SK-N-SH (cell line): ENCODE data around the gene CILP. TPM values are rescaled to one million over a fixed set of nuclear protein-coding genes. Genes with fewer than 3 reads are reported as not detected.
"Not testable (repeated sequence)": the region's sequence is repeated elsewhere in the genome, so short reads cannot be mapped to it uniquely, and the experiment has no call there.

Experiments
- CTCF ChIA-PET: fragments of 300-600, 350-600 bp; formaldehyde crosslinking; extraction: SDS; loops from one replicate; lab custom pipeline; 2021; lab: Yijun Ruan, JAX
- POLR2A ChIA-PET: fragments of 350-600 bp; sonication (Branson Sonifier 250); formaldehyde crosslinking; extraction: SDS; loops from one replicate; lab custom pipeline; 2020; ENCODE audit warnings: antibody characterized with exemption, inconsistent platforms; lab: Yijun Ruan, JAX
- DNase-seq: peaks from one replicate; pipeline ENCODE4 v3.0.0; 2012
- H2AFZ ChIP-seq: fragments of 200-600 bp; sonication (generic); 2 replicates; pipeline ENCODE4 v1.8.1; 2016; ENCODE audit warnings: antibody characterized with exemption, mild to moderate bottlenecking, low read depth
- H3F3A ChIP-seq: fragments of 200-600 bp; sonication (generic); replicated peaks from 2 replicates; pipeline ENCODE3; 2016; ENCODE audit warnings: antibody characterized with exemption, mild to moderate bottlenecking; ENCODE audit not compliant: insufficient read depth
- H3K27ac ChIP-seq, 2 experiments: fragments of 200-500 bp in 1 of 2; fragments of 200-600 bp in 1 of 2; sonication (Bioruptor generic) in 1 of 2; sonication (generic), shearing (Covaris generic) in 1 of 2; 2 replicates each; pipeline versions ENCODE4 v1.5.1 to v1.6.1; 2014 to 2016; ENCODE audit warnings: low read depth in 2 of 2, inconsistent platforms in 1 of 2, low read length in 1 of 2, mild to moderate bottlenecking in 1 of 2, mixed read lengths in 1 of 2
- H3K27me3 ChIP-seq: fragments of 200-600 bp; sonication (generic), shearing (Covaris generic); 2 replicates; pipeline ENCODE4 v1.6.1; 2016; ENCODE audit warnings: mixed run types; ENCODE audit not compliant: insufficient read depth
- H3K36me3 ChIP-seq, 2 experiments: fragments of 200-500 bp in 1 of 2; fragments of 200-600 bp in 1 of 2; sonication (Bioruptor generic) in 1 of 2; sonication (generic) in 1 of 2; replicated peaks in 1 of 2; 2 replicates each; pipeline versions ENCODE3 to v1.5.1; 2014 to 2016; ENCODE audit warnings: low read length in 1 of 2, mild to moderate bottlenecking in 1 of 2; ENCODE audit not compliant: insufficient read depth in 2 of 2, control insufficient read depth in 1 of 2
- H3K4me1 ChIP-seq, 2 experiments: fragments of 200-500 bp in 1 of 2; fragments of 200-600 bp in 1 of 2; sonication (Bioruptor generic) in 1 of 2; sonication (generic), shearing (Covaris generic) in 1 of 2; 2 replicates each; pipeline versions ENCODE4 v1.5.1 to v1.6.1; 2014 to 2016; ENCODE audit warnings: low read depth in 1 of 2, low read length in 1 of 2, mixed run types in 1 of 2; ENCODE audit not compliant: insufficient read depth in 2 of 2, control insufficient read depth in 1 of 2
- H3K4me2 ChIP-seq: fragments of 200-600 bp; sonication (generic), shearing (Covaris generic); 2 replicates; pipeline ENCODE4 v1.6.1; 2017; ENCODE audit warnings: mixed run types
- H3K4me3 ChIP-seq, 2 experiments: fragments of 200-500 bp in 1 of 2; fragments of 200-600 bp in 1 of 2; sonication (Bioruptor generic) in 1 of 2; sonication (generic), shearing (Covaris generic) in 1 of 2; 2 replicates each; pipeline versions ENCODE4 v1.5.1 to v1.8.1; 2014 to 2016; ENCODE audit warnings: low read depth in 2 of 2, inconsistent platforms in 1 of 2, low read length in 1 of 2, mild to moderate bottlenecking in 1 of 2, mixed read lengths in 1 of 2, moderate library complexity in 1 of 2
- H3K79me2 ChIP-seq: fragments of 200-600 bp; sonication (generic); 2 replicates; pipeline ENCODE4 v1.8.1; 2017; ENCODE audit warnings: mild to moderate bottlenecking; ENCODE audit not compliant: insufficient read depth
- H3K9ac ChIP-seq: fragments of 200-600 bp; sonication (generic); 2 replicates; pipeline ENCODE4 v1.6.1; 2017; ENCODE audit warnings: mixed run types
- H3K9me2 ChIP-seq: fragments of 200-600 bp; sonication (generic); 2 replicates; pipeline ENCODE4 v1.6.1; 2017; ENCODE audit warnings: mixed run types
- H3K9me3 ChIP-seq: fragments of 200-600 bp; sonication (generic); 2 replicates; pipeline ENCODE4 v1.6.1; 2017; ENCODE audit warnings: mixed run types, mild to moderate bottlenecking, moderate library complexity
- H4K20me1 ChIP-seq: fragments of 200-600 bp; sonication (generic); 2 replicates; pipeline ENCODE4 v1.6.1; 2017; ENCODE audit warnings: mild to moderate bottlenecking, mixed run types; ENCODE audit not compliant: insufficient read depth
- CHD2 ChIP-seq: fragments of 150-350 bp; IDR thresholded peaks from 2 replicates; pipeline ENCODE4 v1.6.1; 2018; ENCODE audit warnings: low read length; ENCODE audit not compliant: partially characterized antibody
- EZH2phosphoT487 ChIP-seq: fragments of 200-600 bp; sonication (generic); IDR thresholded peaks from 2 replicates; pipeline ENCODE4 v1.6.1; 2017; ENCODE audit warnings: low read depth, mixed run types, mild to moderate bottlenecking, antibody characterized with exemption, moderate library complexity, borderline replicate concordance
- FOSL2 ChIP-seq: IDR thresholded peaks from 2 replicates; pipeline ENCODE4 v1.4.0; 2012; ENCODE audit warnings: low read depth, mild to moderate bottlenecking, moderate library complexity, borderline replicate concordance
- FOXJ3 ChIP-seq: sonication (generic); formaldehyde crosslinking; IDR thresholded peaks from 2 replicates; pipeline ENCODE4 v1.5.1; 2020; ENCODE audit warnings: mild to moderate bottlenecking, missing genetic modification reagents
- GABPA ChIP-seq: IDR thresholded peaks from 2 replicates; pipeline ENCODE4 v1.4.0; 2012; ENCODE audit warnings: low read depth, mild to moderate bottlenecking
- GATA2 ChIP-seq: sonication (generic); formaldehyde crosslinking; IDR thresholded peaks from 2 replicates; pipeline ENCODE4 v1.5.0; 2020; ENCODE audit warnings: mild to moderate bottlenecking, missing genetic modification reagents
- JUND ChIP-seq: IDR thresholded peaks from 2 replicates; pipeline ENCODE4 v1.4.0; 2012
- MEF2A ChIP-seq: IDR thresholded peaks from 2 replicates; pipeline ENCODE4 v1.4.0; 2012; ENCODE audit warnings: low read depth, borderline replicate concordance
- NFIC ChIP-seq: IDR thresholded peaks from 2 replicates; pipeline ENCODE4 v1.4.0; 2012; ENCODE audit warnings: borderline replicate concordance
- NRF1 ChIP-seq: IDR thresholded peaks from 2 replicates; pipeline ENCODE4 v1.6.1; 2012; ENCODE audit warnings: low read depth, mild to moderate bottlenecking, low read length
- PBX3 ChIP-seq: IDR thresholded peaks from 2 replicates; pipeline ENCODE4; 2012
- RAD21 ChIP-seq: IDR thresholded peaks from 2 replicates; pipeline ENCODE4 v1.6.1; 2012; ENCODE audit warnings: mild to moderate bottlenecking, low read length
- RFX5 ChIP-seq: IDR thresholded peaks from 2 replicates; pipeline ENCODE4 v1.6.1; 2012; ENCODE audit warnings: mild to moderate bottlenecking, improper control_type of control experiment, low read length
- SIN3A ChIP-seq: IDR thresholded peaks from 2 replicates; pipeline ENCODE4 v1.6.1; 2012; ENCODE audit warnings: low read depth, mild to moderate bottlenecking, low read length, moderate library complexity, borderline replicate concordance
- SMC3 ChIP-seq: IDR thresholded peaks from 2 replicates; pipeline ENCODE4 v1.6.1; 2012; ENCODE audit warnings: low read depth, low read length, improper control_type of control experiment
- TCF12 ChIP-seq: IDR thresholded peaks from 2 replicates; pipeline ENCODE4 v1.4.0; 2012
- TEAD4 ChIP-seq: IDR thresholded peaks from 2 replicates; pipeline ENCODE4 v1.4.0; 2012; ENCODE audit warnings: mild to moderate bottlenecking, borderline replicate concordance; ENCODE audit not compliant: insufficient read depth
- WGBS: methylation state at CpG from one replicate; pipeline ENCODE4 v1.1.6; 2017; ENCODE audit warnings: low lambda C conversion rate; 5-methylcytosine and 5-hydroxymethylcytosine counted together
- polyA plus RNA-seq, 3 experiments: library from polyadenylated mRNA; depleted of rRNA; stranded (reverse); fragments of >200 nt; gene quantifications; 2 replicates each; pipeline ENCODE4 v1.2.3, GENCODE V29; 2012
- TF ChIP-seq, protein P1 (sequence below): IDR thresholded peaks from 2 replicates; pipeline ENCODE4 v1.4.0; 2012; ENCODE audit warnings: low read depth, borderline replicate concordance
- TF ChIP-seq, protein P2 (sequence below): fragments of 150-350 bp; IDR thresholded peaks from 2 replicates; pipeline ENCODE4 v1.6.1; 2016; ENCODE audit warnings: mild to moderate bottlenecking, low read depth, low read length
- TF ChIP-seq, protein P3 (sequence below): fragments of 200-600 bp; sonication (generic); IDR thresholded peaks from 2 replicates; pipeline ENCODE4 v1.6.1; 2017; ENCODE audit warnings: antibody characterized with exemption, mild to moderate bottlenecking, moderate library complexity

Gene CILP
- polyA plus RNA-seq, 1 of the 3 experiments (the other 2 are of a cell fraction) = 0.03 TPM

DNA sequence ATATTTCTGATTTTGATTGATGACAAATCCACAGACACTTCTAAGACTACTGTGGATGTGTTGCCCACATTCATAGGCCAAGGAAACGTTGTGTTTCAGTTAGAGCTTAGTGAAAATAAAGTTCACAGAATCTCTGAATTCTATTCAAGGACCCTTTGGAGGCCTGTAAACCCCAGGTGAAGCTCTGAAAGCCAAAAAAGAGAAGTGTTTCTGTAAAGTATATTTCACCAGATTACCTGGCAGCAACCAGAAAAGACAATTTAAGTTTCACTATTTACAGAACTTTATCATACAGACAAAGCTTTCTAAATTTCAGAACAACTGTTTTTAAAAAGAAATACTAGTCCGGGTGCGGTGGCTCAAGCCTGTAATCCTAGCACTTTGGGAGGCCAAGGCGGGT is 28.7 kb downstream of the CILP start:
- Histone ChIP-seq H3K9me3 (no peaks in the 10 kb centered on the region), H3K36me3 (peaks cover 24 to 40% of the 10 kb centered on the region in 2 experiments), H3K27me3 (no peaks in the 10 kb centered on the region), H3K4me1 (peaks cover 0 to 5% of the 10 kb centered on the region in 2 experiments; a peak in 2 of 4 replicates), H3K79me2 (peaks cover 69% of the 10 kb centered on the region), H3K4me2 (peak overlapping the region; percentile 80), H3F3A (peaks cover 3% of the 10 kb centered on the region), H3K9me2 (no peaks in the 10 kb centered on the region), H3K9ac (no peak overlapping the region), H3K27ac (no peak overlapping the region), H2AFZ (no peak overlapping the region), H3K4me3 (0 out of 4 replicates have a peak overlapping the region, but pooled peaks of 1 of the 2 experiments have one; percentile 87), H4K20me1 (peaks cover 41% of the 10 kb centered on the region)
- CTCF ChIA-PET = interaction anchor here (1.3 to 2.7 kb wide), 3 partner anchors 13 to 115 kb away, joined by 3 to 9 read pairs (median 5); no protein-coding TSS in a partner anchor
- POLR2A ChIA-PET = interaction anchor here (1.1 kb wide), 1 partner anchor 115 kb away, joined by 3 read pairs; no protein-coding TSS in a partner anchor
- no peak for DNase-seq
- TF ChIP-seq CHD2 (no peak), MEF2A (no peak), SIN3A (no peak), TCF12 (no peak), GABPA (no peak), SMC3 (no peak), NFIC (no peak), FOSL2 (no peak), JUND (no peak), RAD21 (no peak), FOXJ3 (CRISPR knock-in tag) (no peak), EZH2phosphoT487 (no peak), TEAD4 (no peak), GATA2 (CRISPR knock-in tag) (no peak), PBX3 (no peak), RFX5 (no peak), NRF1 (no peak)
- TF ChIP-seq, protein P1, sequence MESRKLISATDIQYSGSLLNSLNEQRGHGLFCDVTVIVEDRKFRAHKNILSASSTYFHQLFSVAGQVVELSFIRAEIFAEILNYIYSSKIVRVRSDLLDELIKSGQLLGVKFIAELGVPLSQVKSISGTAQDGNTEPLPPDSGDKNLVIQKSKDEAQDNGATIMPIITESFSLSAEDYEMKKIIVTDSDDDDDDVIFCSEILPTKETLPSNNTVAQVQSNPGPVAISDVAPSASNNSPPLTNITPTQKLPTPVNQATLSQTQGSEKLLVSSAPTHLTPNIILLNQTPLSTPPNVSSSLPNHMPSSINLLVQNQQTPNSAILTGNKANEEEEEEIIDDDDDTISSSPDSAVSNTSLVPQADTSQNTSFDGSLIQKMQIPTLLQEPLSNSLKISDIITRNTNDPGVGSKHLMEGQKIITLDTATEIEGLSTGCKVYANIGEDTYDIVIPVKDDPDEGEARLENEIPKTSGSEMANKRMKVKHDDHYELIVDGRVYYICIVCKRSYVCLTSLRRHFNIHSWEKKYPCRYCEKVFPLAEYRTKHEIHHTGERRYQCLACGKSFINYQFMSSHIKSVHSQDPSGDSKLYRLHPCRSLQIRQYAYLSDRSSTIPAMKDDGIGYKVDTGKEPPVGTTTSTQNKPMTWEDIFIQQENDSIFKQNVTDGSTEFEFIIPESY = no peak
- TF ChIP-seq, protein P2, sequence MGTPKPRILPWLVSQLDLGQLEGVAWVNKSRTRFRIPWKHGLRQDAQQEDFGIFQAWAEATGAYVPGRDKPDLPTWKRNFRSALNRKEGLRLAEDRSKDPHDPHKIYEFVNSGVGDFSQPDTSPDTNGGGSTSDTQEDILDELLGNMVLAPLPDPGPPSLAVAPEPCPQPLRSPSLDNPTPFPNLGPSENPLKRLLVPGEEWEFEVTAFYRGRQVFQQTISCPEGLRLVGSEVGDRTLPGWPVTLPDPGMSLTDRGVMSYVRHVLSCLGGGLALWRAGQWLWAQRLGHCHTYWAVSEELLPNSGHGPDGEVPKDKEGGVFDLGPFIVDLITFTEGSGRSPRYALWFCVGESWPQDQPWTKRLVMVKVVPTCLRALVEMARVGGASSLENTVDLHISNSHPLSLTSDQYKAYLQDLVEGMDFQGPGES = no peak
- TF ChIP-seq, protein P3, sequence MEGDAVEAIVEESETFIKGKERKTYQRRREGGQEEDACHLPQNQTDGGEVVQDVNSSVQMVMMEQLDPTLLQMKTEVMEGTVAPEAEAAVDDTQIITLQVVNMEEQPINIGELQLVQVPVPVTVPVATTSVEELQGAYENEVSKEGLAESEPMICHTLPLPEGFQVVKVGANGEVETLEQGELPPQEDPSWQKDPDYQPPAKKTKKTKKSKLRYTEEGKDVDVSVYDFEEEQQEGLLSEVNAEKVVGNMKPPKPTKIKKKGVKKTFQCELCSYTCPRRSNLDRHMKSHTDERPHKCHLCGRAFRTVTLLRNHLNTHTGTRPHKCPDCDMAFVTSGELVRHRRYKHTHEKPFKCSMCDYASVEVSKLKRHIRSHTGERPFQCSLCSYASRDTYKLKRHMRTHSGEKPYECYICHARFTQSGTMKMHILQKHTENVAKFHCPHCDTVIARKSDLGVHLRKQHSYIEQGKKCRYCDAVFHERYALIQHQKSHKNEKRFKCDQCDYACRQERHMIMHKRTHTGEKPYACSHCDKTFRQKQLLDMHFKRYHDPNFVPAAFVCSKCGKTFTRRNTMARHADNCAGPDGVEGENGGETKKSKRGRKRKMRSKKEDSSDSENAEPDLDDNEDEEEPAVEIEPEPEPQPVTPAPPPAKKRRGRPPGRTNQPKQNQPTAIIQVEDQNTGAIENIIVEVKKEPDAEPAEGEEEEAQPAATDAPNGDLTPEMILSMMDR = no peak
- WGBS = 94% methylated on average over 4 of the region's 4 CpGs

DNA sequence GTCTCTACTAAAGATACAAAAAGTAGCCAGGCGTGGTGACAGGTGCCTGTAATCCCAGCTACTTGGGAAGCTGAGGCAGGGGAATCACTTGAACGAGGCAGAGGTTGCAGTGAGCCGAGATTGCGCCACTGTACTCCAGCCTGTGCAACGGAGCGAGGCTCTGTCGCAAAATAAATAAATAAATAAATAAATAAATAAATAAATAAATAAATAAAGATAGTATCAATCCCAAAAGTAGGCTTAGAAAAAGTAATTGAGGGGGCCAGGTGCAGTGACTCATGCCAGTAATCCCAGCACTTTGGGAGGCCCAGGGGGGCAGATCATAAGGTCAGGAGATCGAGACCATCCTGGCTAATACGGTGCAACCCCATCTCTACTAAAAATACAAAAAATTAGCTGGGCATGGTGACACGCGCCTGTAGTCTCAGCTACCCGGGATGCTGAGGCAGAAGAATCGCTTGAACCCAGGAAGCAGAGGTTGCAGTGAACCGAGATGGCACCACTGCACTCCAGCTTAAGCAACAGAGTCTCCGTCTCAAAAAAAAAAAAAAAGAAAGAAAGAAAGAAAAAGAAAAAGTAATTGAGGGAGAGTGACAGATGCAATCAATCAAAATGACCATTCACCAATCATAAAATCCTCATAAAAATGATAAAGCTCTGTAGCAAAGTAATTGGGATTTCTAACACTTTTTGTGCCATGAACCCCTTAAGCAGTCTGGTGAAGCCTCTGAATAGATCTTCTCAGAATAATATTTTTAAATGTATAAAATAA is 29.5 kb downstream of the CILP start:
- not testable (repeated sequence) for H3K4me3 ChIP-seq, H3K9me3 ChIP-seq, H3K9ac ChIP-seq, H3K9me2 ChIP-seq, H3K4me1 ChIP-seq, H3F3A ChIP-seq, H3K4me2 ChIP-seq, H2AFZ ChIP-seq, H3K27me3 ChIP-seq, DNase-seq, H3K27ac ChIP-seq
- POLR2A ChIA-PET = interaction anchor here (0.6 to 0.7 kb wide), 2 partner anchors 62 to 131 kb away, joined by 3 to 4 read pairs; no protein-coding TSS in a partner anchor
- Histone ChIP-seq H4K20me1 (peaks cover 41% of the 10 kb centered on the region), H3K79me2 (peaks cover 76% of the 10 kb centered on the region), H3K36me3 (peaks cover 28 to 45% of the 10 kb centered on the region in 2 experiments)
- WGBS = 93% methylated on average over 15 of the region's 15 CpGs
- CTCF ChIA-PET = interaction anchor here (1.3 to 2.7 kb wide), 3 partner anchors 12 to 116 kb away, joined by 3 to 9 read pairs (median 5); no protein-coding TSS in a partner anchor
